Activated effector memory CD4-positive, alpha-beta T cell treated with Interleukin-2 at 50 U/mL for 16 hours (primary cell): ENCODE results near the gene GLIPR1L2.
A peak's percentile ranks its signal among the peaks of the same experiment; 100 is the strongest.

Experiments
- DNase-seq: peaks from one replicate; pipeline ENCODE4 v3.0.0-alpha.2; 2020

The GLIPR1L2 gene

GRCh38 chr12:75479963-75480461 is 89.1 kb downstream of the GLIPR1L2 start:
- no peak for DNase-seq

DNA sequence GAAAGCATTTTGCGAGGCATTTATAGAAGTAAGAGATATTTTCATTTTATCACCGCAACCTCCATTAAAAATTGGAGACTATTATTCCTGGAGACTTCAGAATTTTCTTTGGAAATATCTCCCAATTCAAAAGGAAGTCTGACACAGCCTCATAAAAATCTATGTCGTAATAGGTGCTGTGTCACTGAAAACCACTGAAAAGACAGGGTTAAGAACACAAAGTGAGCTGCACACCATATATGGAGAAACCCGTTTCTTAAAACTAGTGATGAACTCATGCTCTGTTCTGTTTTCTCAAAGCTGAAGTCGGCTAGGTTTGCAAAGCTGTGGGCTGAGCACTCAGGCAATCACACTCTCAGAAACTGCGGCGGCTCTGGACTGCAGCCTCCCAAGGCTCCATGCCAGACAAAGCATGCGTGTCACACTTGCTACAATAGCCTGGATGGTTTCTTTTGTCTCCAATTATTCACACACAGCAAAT is 89.6 kb downstream of the GLIPR1L2 start, which contains the start of gene GLIPR1:
TSS of gene GLIPR1 (plus strand) at position 287 of the 481 bp plus-strand sequence. CDS start at position 413, 126 bp downstream.
- DNase-seq: peak; percentile 56

- DNase-seq: no peak
Observed at GRCh38 chr12:75481013-75481705, 90.3 kb downstream of the GLIPR1L2 start.

DNA sequence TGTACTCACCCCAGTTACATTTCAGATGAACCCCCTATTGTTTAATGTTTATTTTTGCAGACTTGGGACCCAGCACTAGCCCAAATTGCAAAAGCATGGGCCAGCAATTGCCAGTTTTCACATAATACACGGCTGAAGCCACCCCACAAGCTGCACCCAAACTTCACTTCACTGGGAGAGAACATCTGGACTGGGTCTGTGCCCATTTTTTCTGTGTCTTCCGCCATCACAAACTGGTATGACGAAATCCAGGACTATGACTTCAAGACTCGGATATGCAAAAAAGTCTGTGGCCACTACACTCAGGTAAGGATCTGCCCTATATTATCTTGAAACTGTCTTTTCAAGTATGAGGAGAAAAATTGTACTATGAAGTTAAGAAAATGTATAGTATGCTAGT is 90.9 kb downstream of the GLIPR1L2 start:
- DNase-seq: no peak
